ENCODE results near the gene FAM118B. TPM values are rescaled to one million over a fixed set of nuclear protein-coding genes. Genes with fewer than 3 reads are reported as not detected.

Gene FAM118B
- total RNA-seq, 2 experiments from 2014 or later: 16.0 to 16.7 TPM

GRCh38 chr11:126181939-126182730 lies 29.4 kb upstream of the FAM118B start:
- Mint-ChIP-seq H3K27me3 (no peaks in the 10 kb centered on the region), H3K27ac (no peak overlapping the region), H3K4me3 (no peak overlapping the region), H3K36me3 (peaks cover 7% of the 10 kb centered on the region), H3K4me1 (no peaks in the 10 kb centered on the region), H3K9me3 (peaks cover 7% of the 10 kb centered on the region)
- no peak for DNase-seq

- no peaks in the 10 kb centered on the region for H3K4me1 Mint-ChIP-seq
- no peak for DNase-seq
- no peak overlapping the region for H3K27ac Mint-ChIP-seq
- no peaks in the 10 kb centered on the region for H3K27me3 Mint-ChIP-seq
- no peak overlapping the region for H3K4me3 Mint-ChIP-seq
- peaks cover 7% of the 10 kb centered on the region for H3K9me3 Mint-ChIP-seq
- H3K36me3 Mint-ChIP-seq: peaks cover 7% of the 10 kb centered on the region
Observed at GRCh38 chr11:126182787-126183445, 28.7 kb upstream of the FAM118B start.

GRCh38 chr11:126185259-126186024 lies 26.1 kb upstream of the FAM118B start:
- no peak overlapping the region for H3K4me3 Mint-ChIP-seq
- no peak for DNase-seq
- peaks cover 5% of the 10 kb centered on the region for H3K9me3 Mint-ChIP-seq
- H3K27ac Mint-ChIP-seq: no peak overlapping the region
- peaks cover 8% of the 10 kb centered on the region for H3K36me3 Mint-ChIP-seq
- H3K27me3 Mint-ChIP-seq: no peaks in the 10 kb centered on the region
- no peaks in the 10 kb centered on the region for H3K4me1 Mint-ChIP-seq

- H3K27ac Mint-ChIP-seq: no peak overlapping the region
- peaks cover 4% of the 10 kb centered on the region for H3K36me3 Mint-ChIP-seq
- no peaks in the 10 kb centered on the region for H3K27me3 Mint-ChIP-seq
- DNase-seq: no peak
- H3K4me3 Mint-ChIP-seq: no peak overlapping the region
- no peaks in the 10 kb centered on the region for H3K4me1 Mint-ChIP-seq
- peaks cover 2% of the 10 kb centered on the region for H3K9me3 Mint-ChIP-seq
Observed at GRCh38 chr11:126186025-126186698, 25.4 kb upstream of the FAM118B start.

GRCh38 chr11:126186708-126187529 lies 24.7 kb upstream of the FAM118B start:
- Mint-ChIP-seq H3K9me3 (no peaks in the 10 kb centered on the region), H3K4me3 (no peak overlapping the region), H3K4me1 (no peaks in the 10 kb centered on the region), H3K27me3 (no peaks in the 10 kb centered on the region), H3K36me3 (peaks cover 6% of the 10 kb centered on the region), H3K27ac (no peak overlapping the region)
- DNase-seq: no peak

- Mint-ChIP-seq H3K27me3 (no peaks in the 10 kb centered on the region), H3K27ac (peak overlapping the region; percentile 29), H3K36me3 (peaks cover 7% of the 10 kb centered on the region), H3K4me1 (no peaks in the 10 kb centered on the region), H3K9me3 (no peaks in the 10 kb centered on the region), H3K4me3 (no peak overlapping the region)
- no peak for DNase-seq
Observed at GRCh38 chr11:126188332-126189108, 23.1 kb upstream of the FAM118B start.

- Mint-ChIP-seq H3K27ac (no peak overlapping the region), H3K36me3 (peaks cover 8% of the 10 kb centered on the region), H3K4me3 (no peak overlapping the region), H3K27me3 (no peaks in the 10 kb centered on the region), H3K4me1 (no peaks in the 10 kb centered on the region), H3K9me3 (no peaks in the 10 kb centered on the region)
- DNase-seq: no peak
Observed at GRCh38 chr11:126189109-126189929, 22.3 kb upstream of the FAM118B start.

- Mint-ChIP-seq H3K4me1 (no peaks in the 10 kb centered on the region), H3K4me3 (no peak overlapping the region), H3K36me3 (peaks cover 20% of the 10 kb centered on the region), H3K27ac (no peak overlapping the region), H3K9me3 (no peaks in the 10 kb centered on the region), H3K27me3 (no peaks in the 10 kb centered on the region)
- no peak for DNase-seq
Observed at GRCh38 chr11:126190792-126191191, 20.8 kb upstream of the FAM118B start.

GRCh38 chr11:126191379-126192073 lies 20.1 kb upstream of the FAM118B start:
- DNase-seq: no peak
- H3K27ac Mint-ChIP-seq: no peak overlapping the region
- H3K4me3 Mint-ChIP-seq: no peak overlapping the region
- H3K27me3 Mint-ChIP-seq: no peaks in the 10 kb centered on the region
- no peaks in the 10 kb centered on the region for H3K4me1 Mint-ChIP-seq
- H3K36me3 Mint-ChIP-seq: peaks cover 27% of the 10 kb centered on the region
- no peaks in the 10 kb centered on the region for H3K9me3 Mint-ChIP-seq

GRCh38 chr11:126192361-126192760 lies 19.2 kb upstream of the FAM118B start:
- no peak overlapping the region for H3K27ac Mint-ChIP-seq
- H3K4me1 Mint-ChIP-seq: no peaks in the 10 kb centered on the region
- H3K4me3 Mint-ChIP-seq: no peak overlapping the region
- H3K9me3 Mint-ChIP-seq: peaks cover 6% of the 10 kb centered on the region
- DNase-seq: no peak
- peaks cover 34% of the 10 kb centered on the region for H3K36me3 Mint-ChIP-seq
- no peaks in the 10 kb centered on the region for H3K27me3 Mint-ChIP-seq

- Mint-ChIP-seq H3K36me3 (peaks cover 41% of the 10 kb centered on the region), H3K9me3 (peaks cover 13% of the 10 kb centered on the region), H3K27ac (no peak overlapping the region)
Observed at GRCh38 chr11:126193038-126193478, 18.5 kb upstream of the FAM118B start.

GRCh38 chr11:126194121-126194543 lies 17.4 kb upstream of the FAM118B start:
- DNase-seq: peak; percentile 10
- Mint-ChIP-seq H3K36me3 (peaks cover 44% of the 10 kb centered on the region), H3K4me1 (no peaks in the 10 kb centered on the region)

More at GRCh38 chr11:126193038-126193478, 18.5 kb upstream of the FAM118B start:
- Mint-ChIP-seq H3K4me3 (no peak overlapping the region), H3K27me3 (no peaks in the 10 kb centered on the region), H3K4me1 (no peaks in the 10 kb centered on the region)
- no peak for DNase-seq

More at GRCh38 chr11:126194121-126194543, 17.4 kb upstream of the FAM118B start:
- Mint-ChIP-seq H3K9me3 (peaks cover 16% of the 10 kb centered on the region), H3K27me3 (no peaks in the 10 kb centered on the region), H3K4me3 (no peak overlapping the region), H3K27ac (no peak overlapping the region)

Data from activated naive CD8-positive, alpha-beta T cell treated with anti-CD3 and anti-CD28 coated beads for 36 hours (primary cell).